HG02763 (cell line): ENCODE measurements around the gene COPG2.
"Not testable (repeated sequence)": the region's sequence is repeated elsewhere in the genome, so short reads cannot be mapped to it uniquely, and the experiment has no call there.

Source experiments
- ATAC-seq: cut with Tn5 transposase; IDR thresholded peaks from one replicate; pipeline ENCODE4 v1.9.1; 2021; ENCODE audit warnings: mild to moderate bottlenecking, moderate library complexity; ENCODE audit not compliant: unreplicated experiment

Gene COPG2

GRCh38 chr7:130668258-130669084 lies at the start of gene COPG2:
Gene COPG2, minus strand, starts transcription at chr7:130668748. Its CDS starts 80 bp downstream, at chr7:130668668.
- peak; percentile 96 for ATAC-seq

- ATAC-seq: no peak
Observed at GRCh38 chr7:130712416-130712815, 43.9 kb upstream of the COPG2 start.

GRCh38 chr7:130708766-130709165 lies 40.2 kb upstream of the COPG2 start:
- no peak for ATAC-seq

- ATAC-seq: no peak
Observed at GRCh38 chr7:130708001-130708400, 39.5 kb upstream of the COPG2 start.

GRCh38 chr7:130703851-130704250 lies 35.3 kb upstream of the COPG2 start:
- ATAC-seq: no peak

GRCh38 chr7:130701650-130702049 lies 33.1 kb upstream of the COPG2 start:
- ATAC-seq: no peak

- ATAC-seq: no peak
Observed at GRCh38 chr7:130700760-130701159, 32.2 kb upstream of the COPG2 start.

- no peak for ATAC-seq
Observed at GRCh38 chr7:130699686-130700085, 31.1 kb upstream of the COPG2 start.

- ATAC-seq: no peak
Observed at GRCh38 chr7:130697820-130698219, 29.3 kb upstream of the COPG2 start.

GRCh38 chr7:130695840-130696239 lies 27.3 kb upstream of the COPG2 start:
- ATAC-seq: no peak

- ATAC-seq: not testable (repeated sequence)
Observed at GRCh38 chr7:130692396-130692795, 23.8 kb upstream of the COPG2 start.

- no peak for ATAC-seq
Observed at GRCh38 chr7:130689683-130690082, 21.1 kb upstream of the COPG2 start.

- no peak for ATAC-seq
Observed at GRCh38 chr7:130683026-130683425, 14.5 kb upstream of the COPG2 start.

- ATAC-seq: no peak
Observed at GRCh38 chr7:130674456-130674855, 5.9 kb upstream of the COPG2 start.

GRCh38 chr7:130673066-130673465 lies 4.5 kb upstream of the COPG2 start:
- ATAC-seq: no peak

GRCh38 chr7:130672146-130672545 lies 3.6 kb upstream of the COPG2 start:
- ATAC-seq: no peak

- no peak for ATAC-seq
Observed at GRCh38 chr7:130669085-130669700, 645 bp upstream of the COPG2 start.

- no peak for ATAC-seq
Observed at GRCh38 chr7:130667593-130668257, 823 bp downstream of the COPG2 start.

GRCh38 chr7:130662426-130662825 lies 6.1 kb downstream of the COPG2 start:
- no peak for ATAC-seq

- ATAC-seq: no peak
Observed at GRCh38 chr7:130655286-130655685, 13.3 kb downstream of the COPG2 start.

- ATAC-seq: no peak
Observed at GRCh38 chr7:130654850-130655249, 13.7 kb downstream of the COPG2 start.

GRCh38 chr7:130650611-130651120 lies 17.9 kb downstream of the COPG2 start:
- no peak for ATAC-seq
